ENCODE measurements around the gene GPATCH8. TPM values are rescaled to one million over a fixed set of nuclear protein-coding genes. Genes with fewer than 3 reads are reported as not detected.

Gene GPATCH8
- total and polyA plus RNA-seq, 10 of the 15 experiments (the other 5 are each of a cell fraction or from before 2014, with no cell fraction given), result 11.7 to 45.1 (median 21.3) TPM

- Histone ChIP-seq H2AFZ (ENCODE audit: control insufficient read depth, low read depth, low read length) (peak overlapping the region; percentile 72), H3K4me3 (no peak overlapping the region), H4K20me1 (ENCODE audit: control insufficient read depth, insufficient read depth) (no peaks in the 10 kb centered on the region), H3K79me2 (ENCODE audit: control insufficient read depth, insufficient read depth, low read length) (no peaks in the 10 kb centered on the region), H3K4me1 (ENCODE audit: control insufficient read depth, insufficient read depth, low read length) (peaks cover 10% of the 10 kb centered on the region), H3K36me3 (ENCODE audit: control insufficient read depth in 2 of 2, insufficient read depth in 2 of 2, low read length in 1 of 2) (no peaks in the 10 kb centered on the region), H3K9ac (ENCODE audit: control insufficient read depth, insufficient read depth, low read length) (no peak overlapping the region), H3K27me3 (replicated peaks in 1 of 2; ENCODE audit: control insufficient read depth in 2 of 2, insufficient read depth in 2 of 2, low read length in 1 of 2) (no peaks in the 10 kb centered on the region), H3K9me3 (replicated peaks; ENCODE audit: control insufficient read depth, insufficient read depth, low read length) (no peaks in the 10 kb centered on the region), H3K27ac (ENCODE audit: control insufficient read depth, insufficient read depth) (no peak overlapping the region), H3K4me2 (ENCODE audit: control insufficient read depth, insufficient read depth) (0 out of 2 replicates have a peak overlapping the region, but pooled peaks have one; percentile 2)
- ATAC-seq (peak; percentile 99), DNase-seq (ENCODE audit: low read depth, low spot score) (no peak), FAIRE-seq (peak; percentile 86)
- 21% methylated on average over 21 of the region's 21 CpGs for WGBS (ENCODE audit: insufficient coverage, insufficient replicate concordance, low lambda C conversion rate, missing lambda C conversion rate)
- BruUV-seq (replicated peaks), result no TSS peak
- RAD21 ChIA-PET (ENCODE audit: unreplicated experiment), result interaction anchor here (0.7 to 2.3 kb wide), 7 partner anchors 23 to 333 kb away, joined by 3 to 8 read pairs (median 4); partner anchors contain the start of gene FZD2
- POLR2A ChIA-PET, result no interaction called here
- in situ Hi-C loops (cut with MboI), result loop anchor here (5.0 kb wide), 1 partner anchor 109 kb away; no protein-coding TSS in a partner anchor
- intact Hi-C loops (cut with micrococcal nuclease; ENCODE audit: unreplicated experiment), result loop anchor here (1.0 to 10.0 kb wide), 4 partner anchors 103 to 332 kb away; no protein-coding TSS in a partner anchor
- SMC1A ChIA-PET (ENCODE audit: uncharacterized antibody, unreplicated experiment), result interaction anchor here (0.7 to 2.7 kb wide), 15 partner anchors 10 to 242 kb away, joined by 3 to 18 read pairs (median 4); partner anchors contain the start of gene FZD2
- CTCF ChIA-PET, result interaction anchor here (0.6 to 8.6 kb wide), 32 partner anchors 10 to 590 kb away, joined by 3 to 118 read pairs (median 4); partner anchors contain the start of gene FZD2
- 0 out of 2 replicates have a peak, but pooled peaks have one; percentile 26 for TF ChIP-seq IKZF1 (conservative IDR thresholded peaks at IDR 0.05)
- TF ChIP-seq TCF3 (IDR thresholded peaks at IDR 0.05; ENCODE audit: borderline replicate concordance, insufficient read depth, low read depth, low read length), result no peak
- TF ChIP-seq POU2F2 (IDR thresholded peaks at IDR 0.05; ENCODE audit: borderline replicate concordance, low read depth, low read length), result 0 out of 3 replicates have a peak, but pooled peaks have one; percentile 51
- TF ChIP-seq, protein P1, sequence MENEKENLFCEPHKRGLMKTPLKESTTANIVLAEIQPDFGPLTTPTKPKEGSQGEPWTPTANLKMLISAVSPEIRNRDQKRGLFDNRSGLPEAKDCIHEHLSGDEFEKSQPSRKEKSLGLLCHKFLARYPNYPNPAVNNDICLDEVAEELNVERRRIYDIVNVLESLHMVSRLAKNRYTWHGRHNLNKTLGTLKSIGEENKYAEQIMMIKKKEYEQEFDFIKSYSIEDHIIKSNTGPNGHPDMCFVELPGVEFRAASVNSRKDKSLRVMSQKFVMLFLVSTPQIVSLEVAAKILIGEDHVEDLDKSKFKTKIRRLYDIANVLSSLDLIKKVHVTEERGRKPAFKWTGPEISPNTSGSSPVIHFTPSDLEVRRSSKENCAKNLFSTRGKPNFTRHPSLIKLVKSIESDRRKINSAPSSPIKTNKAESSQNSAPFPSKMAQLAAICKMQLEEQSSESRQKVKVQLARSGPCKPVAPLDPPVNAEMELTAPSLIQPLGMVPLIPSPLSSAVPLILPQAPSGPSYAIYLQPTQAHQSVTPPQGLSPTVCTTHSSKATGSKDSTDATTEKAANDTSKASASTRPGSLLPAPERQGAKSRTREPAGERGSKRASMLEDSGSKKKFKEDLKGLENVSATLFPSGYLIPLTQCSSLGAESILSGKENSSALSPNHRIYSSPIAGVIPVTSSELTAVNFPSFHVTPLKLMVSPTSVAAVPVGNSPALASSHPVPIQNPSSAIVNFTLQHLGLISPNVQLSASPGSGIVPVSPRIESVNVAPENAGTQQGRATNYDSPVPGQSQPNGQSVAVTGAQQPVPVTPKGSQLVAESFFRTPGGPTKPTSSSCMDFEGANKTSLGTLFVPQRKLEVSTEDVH (IDR thresholded peaks at IDR 0.05; ENCODE audit: low read depth, partially characterized antibody), result no peak
- no peak for TF ChIP-seq ESRRA (IDR thresholded peaks at IDR 0.05; ENCODE audit: low read length)
- peak; percentile 44 to 69; a peak in 2 of 4 replicates for TF ChIP-seq BHLHE40 (IDR thresholded peaks at IDR 0.05; ENCODE audit: borderline replicate concordance in 1 of 2, low read depth in 2 of 2, low read length in 1 of 2)
- peak; percentile 98 for TF ChIP-seq SMC3 (IDR thresholded peaks at IDR 0.05; ENCODE audit: borderline replicate concordance, low read length)
- no peak for TF ChIP-seq ZBTB4 (CRISPR knock-in tag; IDR thresholded peaks at IDR 0.05)
- TF ChIP-seq, protein P2, sequence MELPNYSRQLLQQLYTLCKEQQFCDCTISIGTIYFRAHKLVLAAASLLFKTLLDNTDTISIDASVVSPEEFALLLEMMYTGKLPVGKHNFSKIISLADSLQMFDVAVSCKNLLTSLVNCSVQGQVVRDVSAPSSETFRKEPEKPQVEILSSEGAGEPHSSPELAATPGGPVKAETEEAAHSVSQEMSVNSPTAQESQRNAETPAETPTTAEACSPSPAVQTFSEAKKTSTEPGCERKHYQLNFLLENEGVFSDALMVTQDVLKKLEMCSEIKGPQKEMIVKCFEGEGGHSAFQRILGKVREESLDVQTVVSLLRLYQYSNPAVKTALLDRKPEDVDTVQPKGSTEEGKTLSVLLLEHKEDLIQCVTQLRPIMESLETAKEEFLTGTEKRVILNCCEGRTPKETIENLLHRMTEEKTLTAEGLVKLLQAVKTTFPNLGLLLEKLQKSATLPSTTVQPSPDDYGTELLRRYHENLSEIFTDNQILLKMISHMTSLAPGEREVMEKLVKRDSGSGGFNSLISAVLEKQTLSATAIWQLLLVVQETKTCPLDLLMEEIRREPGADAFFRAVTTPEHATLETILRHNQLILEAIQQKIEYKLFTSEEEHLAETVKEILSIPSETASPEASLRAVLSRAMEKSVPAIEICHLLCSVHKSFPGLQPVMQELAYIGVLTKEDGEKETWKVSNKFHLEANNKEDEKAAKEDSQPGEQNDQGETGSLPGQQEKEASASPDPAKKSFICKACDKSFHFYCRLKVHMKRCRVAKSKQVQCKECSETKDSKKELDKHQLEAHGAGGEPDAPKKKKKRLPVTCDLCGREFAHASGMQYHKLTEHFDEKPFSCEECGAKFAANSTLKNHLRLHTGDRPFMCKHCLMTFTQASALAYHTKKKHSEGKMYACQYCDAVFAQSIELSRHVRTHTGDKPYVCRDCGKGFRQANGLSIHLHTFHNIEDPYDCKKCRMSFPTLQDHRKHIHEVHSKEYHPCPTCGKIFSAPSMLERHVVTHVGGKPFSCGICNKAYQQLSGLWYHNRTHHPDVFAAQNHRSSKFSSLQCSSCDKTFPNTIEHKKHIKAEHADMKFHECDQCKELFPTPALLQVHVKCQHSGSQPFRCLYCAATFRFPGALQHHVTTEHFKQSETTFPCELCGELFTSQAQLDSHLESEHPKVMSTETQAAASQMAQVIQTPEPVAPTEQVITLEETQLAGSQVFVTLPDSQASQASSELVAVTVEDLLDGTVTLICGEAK (IDR thresholded peaks at IDR 0.05; ENCODE audit: borderline replicate concordance), result no peak
- 0 out of 2 replicates have a peak, but pooled peaks have one; percentile 22 for TF ChIP-seq CHD2 (IDR thresholded peaks at IDR 0.05; ENCODE audit: borderline replicate concordance, low read depth, low read length)
- peak; percentile 58 for TF ChIP-seq MEF2B (IDR thresholded peaks at IDR 0.05; ENCODE audit: partially characterized antibody, poor library complexity, severe bottlenecking)
Observed at GRCh38 chr17:44533533-44534246, 30.5 kb upstream of the GPATCH8 start.

Measured in GM12878 (cell line).